GM12878 (cell line): ENCODE measurements around the gene HACD4. TPM values are rescaled to one million over a fixed set of nuclear protein-coding genes. Genes with fewer than 3 reads are reported as not detected.

ENCODE experiments used
- ATAC-seq: fragments of 200-7000 bp; cut with Tn5 transposase; 3 replicates; pipeline ENCODE4 v1.9.1; 2020; ENCODE audit warnings: mild to moderate bottlenecking, moderate library complexity
- BruUV-seq: library from RNA; stranded (reverse); fragments of 400-500 nt; replicated peaks from 2 replicates; lab custom pipeline; 2021; lab: Mats Ljungman, UMichigan
- CTCF ChIA-PET: fragments of 300-600 bp; sonication (Branson Sonifier 250); formaldehyde crosslinking; extraction: SDS; loops from one replicate; lab custom pipeline; 2021; ENCODE audit warnings: inconsistent platforms; lab: Yijun Ruan, JAX
- POLR2A ChIA-PET: fragments of 350-600 bp; formaldehyde crosslinking; extraction: SDS; loops from one replicate; lab custom pipeline; 2021; ENCODE audit warnings: inconsistent platforms; lab: Charles Lee
- RAD21 ChIA-PET: fragments of 300-600 bp; sonication (Branson Sonifier 250); formaldehyde crosslinking; loops from one replicate; lab custom pipeline; 2023; ENCODE audit warnings: antibody characterized with exemption; ENCODE audit not compliant: unreplicated experiment; lab: Charles Lee
- SMC1A ChIA-PET: fragments of 300-600 bp; sonication (Branson Sonifier 250); formaldehyde crosslinking; loops from one replicate; lab custom pipeline; 2023; ENCODE audit not compliant: unreplicated experiment, uncharacterized antibody; lab: Charles Lee
- DNase-seq: peaks from one replicate; pipeline ENCODE4 v3.0.0-alpha.2; 2011; ENCODE audit warnings: low read depth, low spot score
- FAIRE-seq: peaks from 3 replicates; lab custom pipeline; 2011; peaks lifted over from hg19 to GRCh38; lab: Jason Lieb, UNC
- H2AFZ ChIP-seq: 2 replicates; pipeline ENCODE4 v1.6.0; 2011; ENCODE audit warnings: low read depth, low read length, control low read depth; ENCODE audit not compliant: control insufficient read depth
- H3K27ac ChIP-seq: 2 replicates; pipeline ENCODE4 v1.5.1; 2011; ENCODE audit warnings: control low read depth; ENCODE audit not compliant: control insufficient read depth, insufficient read depth
- H3K27me3 ChIP-seq, 2 experiments: replicated peaks in 1 of 2; 2 replicates each; pipeline versions ENCODE4 v1.6.0 to v1.6.1; 2011; ENCODE audit warnings: low read length in 1 of 2; ENCODE audit not compliant: control insufficient read depth in 2 of 2, insufficient read depth in 2 of 2
- H3K36me3 ChIP-seq, 2 experiments: 2 replicates each; pipeline ENCODE4 v1.5.1; 2011; ENCODE audit warnings: low read length in 1 of 2; ENCODE audit not compliant: control insufficient read depth in 2 of 2, insufficient read depth in 2 of 2
- H3K4me1 ChIP-seq: 2 replicates; pipeline ENCODE4 v1.6.1; 2011; ENCODE audit warnings: mild to moderate bottlenecking, low read length, moderate library complexity, mixed read lengths; ENCODE audit not compliant: control insufficient read depth, insufficient read depth
- H3K4me2 ChIP-seq: 2 replicates; pipeline ENCODE4 v1.6.0; 2011; ENCODE audit warnings: control low read depth; ENCODE audit not compliant: control insufficient read depth, insufficient read depth
- H3K4me3 ChIP-seq: fragments of 200-600 bp; sonication (generic); 2 replicates; pipeline ENCODE4 v1.5.1; 2016
- H3K79me2 ChIP-seq: 2 replicates; pipeline ENCODE4 v1.6.0; 2011; ENCODE audit warnings: low read length; ENCODE audit not compliant: control insufficient read depth, insufficient read depth
- H3K9ac ChIP-seq: 2 replicates; pipeline ENCODE4 v1.8.0; 2011; ENCODE audit warnings: low read length, control low read depth, mixed read lengths; ENCODE audit not compliant: control insufficient read depth, insufficient read depth
- H3K9me3 ChIP-seq: replicated peaks from 3 replicates; pipeline ENCODE4 v1.5.1; 2011; ENCODE audit warnings: mild to moderate bottlenecking, low read length; ENCODE audit not compliant: control insufficient read depth, insufficient read depth
- H4K20me1 ChIP-seq: 2 replicates; pipeline ENCODE4 v1.6.0; 2011; ENCODE audit not compliant: control insufficient read depth, insufficient read depth
- ASH2L ChIP-seq: fragments of 300-600, 200-600 bp; sonication (generic); IDR thresholded peaks from 2 replicates; pipeline ENCODE4 v1.6.1; 2017; ENCODE audit warnings: low read depth, mild to moderate bottlenecking, borderline replicate concordance
- BACH1 ChIP-seq: fragments of 450-650 bp; IDR thresholded peaks from 2 replicates; pipeline ENCODE4 v1.6.1; 2017; ENCODE audit warnings: mild to moderate bottlenecking, borderline replicate concordance
- CBX3 ChIP-seq: fragments of 200-600 bp; sonication (generic); IDR thresholded peaks from 2 replicates; pipeline ENCODE4 v1.6.1; 2016; ENCODE audit warnings: low read depth, borderline replicate concordance
- CHD2 ChIP-seq: IDR thresholded peaks from 2 replicates; pipeline ENCODE4 v1.6.1; 2011; ENCODE audit warnings: low read depth, low read length, improper control_type of control experiment, borderline replicate concordance
- FOXK2 ChIP-seq: fragments of 450-650 bp; IDR thresholded peaks from 2 replicates; pipeline ENCODE4 v1.6.1; 2017; ENCODE audit warnings: mild to moderate bottlenecking, moderate library complexity
- IKZF2 ChIP-seq, 2 experiments: fragments of 450-650 bp; IDR thresholded peaks; 2 replicates each; pipeline ENCODE4 v1.6.1; 2017; ENCODE audit warnings: mild to moderate bottlenecking in 2 of 2, moderate library complexity in 2 of 2
- IRF3 ChIP-seq: fragments of 450-650 bp; IDR thresholded peaks from 2 replicates; pipeline ENCODE4 v1.6.1; 2014; ENCODE audit warnings: mild to moderate bottlenecking
- MAX ChIP-seq: IDR thresholded peaks from 2 replicates; pipeline ENCODE4 v1.6.1; 2012; ENCODE audit warnings: low read depth, low read length, improper control_type of control experiment
- MTA2 ChIP-seq: fragments of 450-650 bp; IDR thresholded peaks from 2 replicates; pipeline ENCODE4 v1.6.1; 2016; ENCODE audit warnings: low read depth, mild to moderate bottlenecking, moderate library complexity
- PKNOX1 ChIP-seq: fragments of 450-650 bp; IDR thresholded peaks from 2 replicates; pipeline ENCODE4 v1.6.1; 2016; ENCODE audit warnings: mild to moderate bottlenecking
- PML ChIP-seq: IDR thresholded peaks from 2 replicates; pipeline ENCODE4 v1.6.1; 2012; ENCODE audit warnings: low read length, inconsistent platforms
- ZBTB11 ChIP-seq: fragments of 450-650 bp; formaldehyde crosslinking; IDR thresholded peaks from 2 replicates; pipeline ENCODE4 v1.5.0; 2022; ENCODE audit warnings: mild to moderate bottlenecking, missing genetic modification characterization
- ZSCAN29 ChIP-seq: fragments of 450-650 bp; IDR thresholded peaks from 2 replicates; pipeline ENCODE4 v1.6.1; 2017; ENCODE audit warnings: mild to moderate bottlenecking, moderate library complexity
- WGBS: methylation state at CpG from one replicate; pipeline ENCODE4 v1.1.6; 2016; ENCODE audit warnings: low lambda C conversion rate; ENCODE audit not compliant: insufficient replicate concordance, insufficient coverage; ENCODE audit errors: missing lambda C conversion rate; 5-methylcytosine and 5-hydroxymethylcytosine counted together
- in situ Hi-C: fragments of 300-500 bp; cut with MboI; formaldehyde crosslinking; loops from 9 replicates; pipeline ENCODE4 v1.14.3; 2018; ENCODE audit warnings: mixed read lengths
- intact Hi-C: fragments of 100-400 bp; cut with micrococcal nuclease; formaldehyde crosslinking; loops from one replicate; pipeline ENCODE4 v1.14.2; 2022; ENCODE audit not compliant: unreplicated experiment
- polyA plus RNA-seq, 11 experiments: library from polyadenylated mRNA; depleted of rRNA in 4 of 11; unstranded in 6 of 11; stranded (reverse) in 5 of 11; fragments of >200 nt; fragmentation: Nextera tagmentation in 4 of 11; fragmentation: Illumina TruSeq in 1 of 11; extraction: Ambion mirVana in 4 of 11; extraction: Trizol in 1 of 11; gene quantifications; 1 replicate in 1 of 11; 2 replicates in 10 of 11; pipeline versions ENCODE4 v1.2.1 to v1.2.3, GENCODE V29; 2011 to 2016; ENCODE audit warnings: inconsistent platforms in 2 of 11, missing spikeins in 2 of 11, low read depth in 1 of 11
- total RNA-seq, 4 experiments: library from RNA; depleted of rRNA in 3 of 4; stranded (reverse); fragments of >200 nt in 3 of 4; fragmentation: Illumina TruSeq in 1 of 4; extraction: Trizol in 1 of 4; gene quantifications; 2 replicates each; pipeline versions ENCODE4 v1.2.1 to v1.2.3, GENCODE V29; 2013 to 2021

The HACD4 gene
- total and polyA plus RNA-seq, 10 of the 15 experiments (the other 5 are each of a cell fraction or from before 2014, with no cell fraction given) = 3.2 to 7.6 (median 5.7) TPM

- no peak for TF ChIP-seq PKNOX1
- TF ChIP-seq FOXK2 = no peak
- TF ChIP-seq CHD2 = no peak
- TF ChIP-seq ZSCAN29 = no peak
- TF ChIP-seq MTA2 = no peak
- no peak for TF ChIP-seq BACH1
Observed at GRCh38 chr9:21028466-21028865, 3.0 kb downstream of the HACD4 start (continued).

- CTCF ChIA-PET = interaction anchor here (0.7 to 1.2 kb wide), 2 partner anchors 28 to 82 kb away, joined by 3 to 4 read pairs; no protein-coding TSS in a partner anchor
Observed at GRCh38 chr9:21027295-21027694, 4.1 kb downstream of the HACD4 start.

More at GRCh38 chr9:21027295-21027694, 4.1 kb downstream of the HACD4 start:
- in situ Hi-C loops (no loop called here), intact Hi-C loops (no loop called here)
- DNase-seq (no peak), FAIRE-seq (no peak), ATAC-seq (no peak)
- H3K27me3 ChIP-seq = no peaks in the 10 kb centered on the region
- no peaks in the 10 kb centered on the region for H4K20me1 ChIP-seq
- H3K27ac ChIP-seq = no peak overlapping the region
- peaks cover 5% of the 10 kb centered on the region for H3K4me1 ChIP-seq
- peaks cover 0 to 2% of the 10 kb centered on the region in 2 experiments; a peak in 1 of 4 replicates for H3K36me3 ChIP-seq
- no TSS peak for BruUV-seq
- H3K9ac ChIP-seq = no peak overlapping the region
- no peaks in the 10 kb centered on the region for H3K79me2 ChIP-seq
- 97% methylated on average over 4 of the region's 4 CpGs for WGBS
- no peak overlapping the region for H3K4me3 ChIP-seq
- no peaks in the 10 kb centered on the region for H3K9me3 ChIP-seq
- H2AFZ ChIP-seq = no peak overlapping the region
- ChIA-PET RAD21 (interaction anchor here (0.6 to 1.3 kb wide), 4 partner anchors 22 to 95 kb away, joined by 3 to 5 read pairs (median 3); no protein-coding TSS in a partner anchor), POLR2A (interaction anchor here (0.7 to 0.9 kb wide), 2 partner anchors 8 to 389 kb away, joined by 3 read pairs; no protein-coding TSS in a partner anchor), SMC1A (interaction anchor here (0.8 to 1.0 kb wide), 3 partner anchors 9 to 30 kb away, joined by 3 read pairs; no protein-coding TSS in a partner anchor)
- TF ChIP-seq ASH2L = no peak
- TF ChIP-seq CBX3 = no peak
- no peak for TF ChIP-seq IRF3
- TF ChIP-seq ZBTB11 = no peak
- TF ChIP-seq IKZF2 (IDR thresholded peaks at IDR 0.05) = no peak
- TF ChIP-seq PML = no peak
- TF ChIP-seq MAX = no peak
- no peak overlapping the region for H3K4me2 ChIP-seq
